IPS DF 6.9 (cell line): ENCODE measurements around the gene DGCR8.

Source experiments
- DNase-seq: peaks from one replicate; pipeline ENCODE4 v3.0.0-alpha.2; 2013; ENCODE audit warnings: low read depth, low spot score
- H3K27ac ChIP-seq: one replicate; pipeline ENCODE4 v1.5.1; 2013; ENCODE audit warnings: low read length, control low read depth
- H3K27me3 ChIP-seq: 2 replicates; pipeline ENCODE4 v1.6.1; 2013; ENCODE audit warnings: mild to moderate bottlenecking, low read length; ENCODE audit not compliant: control insufficient read depth, insufficient read depth
- H3K36me3 ChIP-seq: 2 replicates; pipeline ENCODE4 v1.6.1; 2013; ENCODE audit warnings: low read length; ENCODE audit not compliant: control insufficient read depth, insufficient read depth
- H3K4me1 ChIP-seq: 2 replicates; pipeline ENCODE4 v1.6.1; 2013; ENCODE audit warnings: low read length; ENCODE audit not compliant: control insufficient read depth, insufficient read depth
- H3K4me3 ChIP-seq: 2 replicates; pipeline ENCODE4 v1.5.1; 2013; ENCODE audit warnings: mild to moderate bottlenecking, low read length
- H3K9me3 ChIP-seq: 2 replicates; pipeline ENCODE4 v1.6.1; 2013; ENCODE audit warnings: low read length, inconsistent platforms; ENCODE audit not compliant: control insufficient read depth, insufficient read depth
- WGBS: extraction: QIAGEN DNeasy Blood & Tissue Kit; methylation state at CpG from one replicate; pipeline ENCODE4 v1.1.7; 2013; ENCODE audit warnings: mixed read lengths, missing lambda C conversion rate; ENCODE audit not compliant: insufficient read length, insufficient coverage; 5-methylcytosine and 5-hydroxymethylcytosine counted together

Gene DGCR8

DNA sequence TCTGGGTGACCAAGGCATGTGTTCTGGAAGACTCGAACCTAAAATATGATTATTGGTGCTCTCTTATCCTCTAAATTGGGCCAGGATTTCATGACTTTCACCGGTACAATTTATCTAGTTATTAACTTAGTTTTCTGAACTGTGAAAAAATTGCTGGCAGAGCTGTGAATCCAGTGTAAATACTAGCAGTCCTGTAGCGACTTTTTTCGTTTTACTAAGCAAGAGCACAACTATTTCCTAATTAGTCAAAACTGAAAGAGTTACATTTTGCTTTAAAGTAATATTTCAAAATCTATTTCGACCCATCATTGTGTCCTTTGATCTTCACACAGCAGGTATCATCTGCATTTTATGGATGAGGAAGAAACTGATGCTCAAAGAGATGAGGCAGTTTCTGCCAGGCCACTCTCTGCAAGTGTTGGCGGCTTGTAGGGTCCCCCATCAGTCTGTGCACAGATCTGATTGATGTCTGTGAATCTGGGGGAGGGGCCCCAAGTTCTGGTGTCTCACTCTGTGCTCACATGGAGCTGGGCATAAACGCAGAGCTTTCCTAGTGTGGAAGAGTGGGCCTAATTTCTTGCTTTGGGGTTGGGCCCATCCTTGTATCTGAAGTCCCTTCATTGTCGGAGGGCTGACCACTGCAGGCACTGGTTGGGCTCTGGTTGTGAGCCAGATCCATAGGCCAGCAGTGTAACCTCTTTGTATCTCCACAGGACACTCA lies 38.4 kb downstream of the DGCR8 start:
- Histone ChIP-seq H3K4me3 (peak overlapping the region; percentile 73; the same call in 1 of the 2 replicates), H3K9me3 (no peaks in the 10 kb centered on the region), H3K36me3 (peaks cover 53% of the 10 kb centered on the region), H3K27me3 (no peaks in the 10 kb centered on the region), H3K4me1 (no peaks in the 10 kb centered on the region), H3K27ac (no peak overlapping the region)
- no CpG with 5 or more reads among the region's 8 CpGs for WGBS
- DNase-seq, result no peak

- H3K27me3 ChIP-seq, result no peaks in the 10 kb centered on the region
- DNase-seq, result no peak
- no peaks in the 10 kb centered on the region for H3K4me1 ChIP-seq
- no peak overlapping the region for H3K27ac ChIP-seq
- peaks cover 66% of the 10 kb centered on the region for H3K36me3 ChIP-seq
- no peaks in the 10 kb centered on the region for H3K9me3 ChIP-seq
- no CpG with 5 or more reads among the region's 22 CpGs for WGBS
- H3K4me3 ChIP-seq, result no peak overlapping the region
Measured at GRCh38 chr22:20121856-20122415, 41.9 kb downstream of the DGCR8 start.

- H3K36me3 ChIP-seq, result peaks cover 71% of the 10 kb centered on the region
- WGBS, result 100% methylated on average over 3 of the region's 13 CpGs
Measured at GRCh38 chr22:20123366-20124082, 43.5 kb downstream of the DGCR8 start.

DNA sequence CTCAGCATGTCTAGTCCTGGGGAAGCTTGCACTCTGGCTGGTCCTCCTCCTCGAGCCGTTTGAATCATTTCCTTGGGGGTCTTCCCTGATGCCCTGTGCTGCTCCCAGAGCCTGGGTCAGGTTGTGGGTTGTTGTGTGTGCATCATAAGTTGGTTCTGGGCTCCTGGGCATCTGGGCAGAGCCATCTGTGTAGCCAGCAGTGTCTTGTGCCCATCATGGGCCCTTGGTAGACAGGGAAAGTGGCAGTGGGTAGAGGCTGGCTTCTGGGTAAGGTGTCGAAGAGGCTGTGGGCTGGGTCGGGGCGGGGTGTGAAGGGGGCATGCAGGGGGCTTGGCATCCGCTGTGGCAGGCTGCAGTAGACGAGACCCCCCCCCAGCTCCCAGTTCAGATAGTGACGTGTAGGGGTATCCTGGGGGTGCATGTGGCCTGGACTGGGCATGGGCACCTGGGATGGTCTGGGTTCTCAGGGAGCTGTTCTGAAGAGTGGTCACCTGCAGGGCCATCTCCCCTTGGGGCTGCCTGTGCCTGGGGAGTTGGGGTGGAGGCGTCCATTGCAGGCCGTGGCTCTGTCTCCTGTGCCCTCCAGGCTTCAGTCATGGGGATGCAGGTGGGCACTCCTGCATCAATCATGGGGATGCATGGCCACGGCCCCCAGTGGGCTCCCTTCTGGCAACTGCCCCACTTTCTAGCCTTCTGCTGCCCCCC lies 44.2 kb downstream of the DGCR8 start:
- Histone ChIP-seq H3K9me3 (no peaks in the 10 kb centered on the region), H3K36me3 (peaks cover 69% of the 10 kb centered on the region), H3K27ac (no peak overlapping the region), H3K27me3 (no peaks in the 10 kb centered on the region), H3K4me1 (no peaks in the 10 kb centered on the region), H3K4me3 (no peak overlapping the region)
- no CpG with 5 or more reads among the region's 11 CpGs for WGBS
- no peak for DNase-seq

More at GRCh38 chr22:20123366-20124082, 43.5 kb downstream of the DGCR8 start:
- no peaks in the 10 kb centered on the region for H3K27me3 ChIP-seq
- H3K9me3 ChIP-seq, result no peaks in the 10 kb centered on the region
- no peak overlapping the region for H3K27ac ChIP-seq
- H3K4me3 ChIP-seq, result no peak overlapping the region
- no peak for DNase-seq
- no peaks in the 10 kb centered on the region for H3K4me1 ChIP-seq

- H3K36me3 ChIP-seq, result peaks cover 59% of the 10 kb centered on the region
- no CpG with 5 or more reads among the region's 32 CpGs for WGBS
- H3K9me3 ChIP-seq, result no peaks in the 10 kb centered on the region
- no peak overlapping the region for H3K4me3 ChIP-seq
- H3K4me1 ChIP-seq, result no peaks in the 10 kb centered on the region
- no peak overlapping the region for H3K27ac ChIP-seq
- no peaks in the 10 kb centered on the region for H3K27me3 ChIP-seq
- DNase-seq, result no peak
Measured at GRCh38 chr22:20125201-20126174, 45.4 kb downstream of the DGCR8 start.

- Histone ChIP-seq H3K27me3 (no peaks in the 10 kb centered on the region), H3K27ac (no peak overlapping the region), H3K9me3 (no peaks in the 10 kb centered on the region), H3K4me3 (no peak overlapping the region), H3K36me3 (peaks cover 54% of the 10 kb centered on the region), H3K4me1 (no peaks in the 10 kb centered on the region)
- WGBS, result no CpG with 5 or more reads among the region's 19 CpGs
- no peak for DNase-seq
Measured at GRCh38 chr22:20126284-20127029, 46.4 kb downstream of the DGCR8 start.

DNA sequence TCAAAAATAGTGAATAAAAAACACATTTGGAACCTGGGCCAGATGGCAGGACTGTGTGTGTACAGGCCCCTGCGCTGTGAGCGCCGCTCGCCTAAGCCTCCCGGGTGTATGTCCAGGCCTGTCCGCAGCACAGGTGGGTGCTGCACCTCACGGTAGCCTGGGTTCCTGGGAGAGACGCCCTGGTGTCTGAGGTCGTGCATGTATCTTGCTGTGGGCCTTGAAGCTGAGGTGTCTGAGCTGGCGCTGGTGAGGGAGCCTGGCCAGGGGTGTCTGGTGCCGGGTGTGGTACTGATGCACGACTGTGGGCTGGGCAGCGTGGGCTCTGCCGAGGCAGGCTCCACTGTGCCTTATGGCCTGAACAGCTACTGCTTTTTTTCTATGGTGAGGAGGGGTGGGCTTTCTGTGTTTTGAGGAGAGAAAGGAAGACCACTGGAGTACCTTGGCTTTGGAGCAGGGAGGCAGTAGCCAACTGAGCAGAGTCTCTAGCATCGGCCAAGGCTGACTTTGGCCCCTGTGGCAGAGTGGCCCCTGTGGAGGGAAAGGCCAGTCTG lies 47.4 kb downstream of the DGCR8 start:
- no peak overlapping the region for H3K27ac ChIP-seq
- H3K4me3 ChIP-seq, result no peak overlapping the region
- peaks cover 44% of the 10 kb centered on the region for H3K36me3 ChIP-seq

DNA sequence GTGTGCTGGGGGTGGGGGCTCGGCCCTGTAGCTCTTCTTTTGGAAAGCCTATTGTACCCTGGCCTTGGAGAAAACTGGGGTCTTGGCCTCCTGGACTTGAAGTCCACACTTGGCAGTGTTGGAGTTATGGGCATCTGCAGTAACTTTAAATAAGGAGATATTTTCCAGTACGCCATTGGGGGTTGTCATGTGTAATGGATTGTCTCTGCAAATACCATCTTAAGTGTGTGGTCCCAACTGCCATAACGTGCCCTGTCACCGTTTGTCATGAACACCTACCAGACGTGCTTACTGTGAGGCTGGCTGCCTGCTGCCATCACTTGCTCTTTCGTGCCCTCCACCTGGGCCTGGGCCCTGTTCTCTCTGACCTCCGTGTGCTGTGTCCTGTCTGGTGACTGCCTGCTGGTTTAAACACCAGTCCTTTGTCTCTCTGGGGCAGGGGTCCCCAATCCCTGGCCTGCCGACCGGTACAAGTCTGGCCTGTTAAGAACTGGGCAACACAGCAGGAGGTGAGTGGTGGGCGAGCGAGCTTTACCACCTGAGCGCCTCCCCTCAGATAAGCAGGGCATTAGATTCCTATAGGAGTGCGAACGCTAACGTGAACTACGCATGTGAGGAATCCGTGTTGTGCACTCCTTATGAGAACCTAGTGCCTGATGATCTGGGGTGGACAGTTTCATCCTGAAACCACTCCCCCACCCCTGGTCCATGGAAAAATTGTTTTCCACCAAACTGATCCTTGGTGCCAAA lies 48.0 kb downstream of the DGCR8 start:
- no peaks in the 10 kb centered on the region for H3K9me3 ChIP-seq
- H3K36me3 ChIP-seq, result peaks cover 39% of the 10 kb centered on the region
- H3K27ac ChIP-seq, result no peak overlapping the region
- WGBS, result no CpG with 5 or more reads among the region's 17 CpGs
- no peak for DNase-seq
- H3K4me1 ChIP-seq, result peaks cover 4% of the 10 kb centered on the region; the same call in 1 of the 2 replicates
- H3K4me3 ChIP-seq, result no peak overlapping the region
- no peaks in the 10 kb centered on the region for H3K27me3 ChIP-seq

More for the DNA sequence above, 47.4 kb downstream of the DGCR8 start:
- whole genome bisulfite sequencing, result no CpG with 5 or more reads among the region's 15 CpGs
- Histone ChIP-seq H3K27me3 (no peaks in the 10 kb centered on the region), H3K4me1 (peaks cover under 1% of the 10 kb centered on the region; the same call in 1 of the 2 replicates), H3K9me3 (no peaks in the 10 kb centered on the region)
- DNase-seq, result no peak

GRCh38 chr22:20128619-20128901 lies 48.5 kb downstream of the DGCR8 start:
- peaks cover 36% of the 10 kb centered on the region for H3K36me3 ChIP-seq
- H3K4me3 ChIP-seq, result no peak overlapping the region
- no peaks in the 10 kb centered on the region for H3K27me3 ChIP-seq
- H3K9me3 ChIP-seq, result no peaks in the 10 kb centered on the region
- no peak overlapping the region for H3K27ac ChIP-seq
- no CpG with 5 or more reads among the region's 2 CpGs for WGBS
- no peak for DNase-seq
- peaks cover 4% of the 10 kb centered on the region; the same call in 1 of the 2 replicates for H3K4me1 ChIP-seq
